Measurements from ENCODE around the gene WRAP53. TPM values are rescaled to one million over a fixed set of nuclear protein-coding genes. Genes with fewer than 3 reads are reported as not detected.

WRAP53 gene
- total RNA-seq, 1 donor: 4.3 TPM

GRCh38 chr17:7702776-7703175, 14.5 kb downstream of the WRAP53 start:
- Histone ChIP-seq H3K9me3 (ENCODE audit: low read depth, low read length) (no peaks in the 10 kb centered on the region), H3K4me3 (ENCODE audit: insufficient read depth, low read length) (no peak overlapping the region), H3K36me3 (ENCODE audit: insufficient read depth, low read length) (peaks cover 5% of the 10 kb centered on the region), H2AFZ (ENCODE audit: low read length) (no peak overlapping the region), H3K4me2 (ENCODE audit: insufficient read depth, low read length) (no peak overlapping the region), H3K79me2 (ENCODE audit: insufficient read depth, low read length) (no peaks in the 10 kb centered on the region), H3K27me3 (ENCODE audit: insufficient read depth, low read length) (peaks cover 40% of the 10 kb centered on the region), H3K4me1 (ENCODE audit: insufficient read depth, low read length) (peaks cover 11% of the 10 kb centered on the region), H3K27ac (ENCODE audit: low read depth, low read length) (no peak overlapping the region), H4K20me1 (ENCODE audit: insufficient read depth, low read length) (no peaks in the 10 kb centered on the region)
- TF ChIP-seq, protein P1, sequence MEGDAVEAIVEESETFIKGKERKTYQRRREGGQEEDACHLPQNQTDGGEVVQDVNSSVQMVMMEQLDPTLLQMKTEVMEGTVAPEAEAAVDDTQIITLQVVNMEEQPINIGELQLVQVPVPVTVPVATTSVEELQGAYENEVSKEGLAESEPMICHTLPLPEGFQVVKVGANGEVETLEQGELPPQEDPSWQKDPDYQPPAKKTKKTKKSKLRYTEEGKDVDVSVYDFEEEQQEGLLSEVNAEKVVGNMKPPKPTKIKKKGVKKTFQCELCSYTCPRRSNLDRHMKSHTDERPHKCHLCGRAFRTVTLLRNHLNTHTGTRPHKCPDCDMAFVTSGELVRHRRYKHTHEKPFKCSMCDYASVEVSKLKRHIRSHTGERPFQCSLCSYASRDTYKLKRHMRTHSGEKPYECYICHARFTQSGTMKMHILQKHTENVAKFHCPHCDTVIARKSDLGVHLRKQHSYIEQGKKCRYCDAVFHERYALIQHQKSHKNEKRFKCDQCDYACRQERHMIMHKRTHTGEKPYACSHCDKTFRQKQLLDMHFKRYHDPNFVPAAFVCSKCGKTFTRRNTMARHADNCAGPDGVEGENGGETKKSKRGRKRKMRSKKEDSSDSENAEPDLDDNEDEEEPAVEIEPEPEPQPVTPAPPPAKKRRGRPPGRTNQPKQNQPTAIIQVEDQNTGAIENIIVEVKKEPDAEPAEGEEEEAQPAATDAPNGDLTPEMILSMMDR (IDR thresholded peaks at IDR 0.05; ENCODE audit: extremely low read depth, low read depth, low read length): no peak
- DNase-seq (ENCODE audit: insufficient read length, low spot score, missing footprints): no peak

GRCh38 chr17:7703584-7704479, 15.6 kb downstream of the WRAP53 start:
- no peak overlapping the region for H2AFZ ChIP-seq (ENCODE audit: low read length)

GRCh38 chr17:7704601-7705268, 16.5 kb downstream of the WRAP53 start, which contains the start of gene EFNB3:
EFNB3 (plus strand) TSS chr17:7705202; CDS start chr17:7705599, 397 bp downstream.
- no peak for DNase-seq (ENCODE audit: insufficient read length, low spot score, missing footprints)
- Histone ChIP-seq H2AFZ (ENCODE audit: low read length) (peak within 1 kb of the TSS; percentile 51), H3K27ac (ENCODE audit: low read depth, low read length) (no peak within 1 kb of the TSS), H4K20me1 (ENCODE audit: insufficient read depth, low read length) (no peaks in the 10 kb centered on the region), H3K36me3 (ENCODE audit: insufficient read depth, low read length) (peaks cover 5% of the 10 kb centered on the region), H3K9me3 (ENCODE audit: low read depth, low read length) (no peaks in the 10 kb centered on the region), H3K79me2 (ENCODE audit: insufficient read depth, low read length) (no peaks in the 10 kb centered on the region), H3K4me3 (ENCODE audit: insufficient read depth, low read length) (peak within 1 kb of the TSS; percentile 59), H3K4me1 (ENCODE audit: insufficient read depth, low read length) (peaks cover 11% of the 10 kb centered on the region), H3K27me3 (ENCODE audit: insufficient read depth, low read length) (peaks cover 40% of the 10 kb centered on the region), H3K4me2 (ENCODE audit: insufficient read depth, low read length) (peak within 1 kb of the TSS; percentile 73)
- TF ChIP-seq, protein P1 (IDR thresholded peaks at IDR 0.05; ENCODE audit: extremely low read depth, low read depth, low read length): no peak

More at GRCh38 chr17:7703584-7704479, 15.6 kb downstream of the WRAP53 start:
- Histone ChIP-seq H3K9me3 (ENCODE audit: low read depth, low read length) (no peaks in the 10 kb centered on the region), H4K20me1 (ENCODE audit: insufficient read depth, low read length) (no peaks in the 10 kb centered on the region), H3K36me3 (ENCODE audit: insufficient read depth, low read length) (peaks cover 5% of the 10 kb centered on the region), H3K79me2 (ENCODE audit: insufficient read depth, low read length) (no peaks in the 10 kb centered on the region), H3K4me1 (ENCODE audit: insufficient read depth, low read length) (peaks cover 11% of the 10 kb centered on the region), H3K4me2 (ENCODE audit: insufficient read depth, low read length) (peak overlapping the region; percentile 73), H3K27me3 (ENCODE audit: insufficient read depth, low read length) (peaks cover 40% of the 10 kb centered on the region), H3K4me3 (ENCODE audit: insufficient read depth, low read length) (peak overlapping the region; percentile 59), H3K27ac (ENCODE audit: low read depth, low read length) (no peak overlapping the region)
- TF ChIP-seq, protein P1 (IDR thresholded peaks at IDR 0.05; ENCODE audit: extremely low read depth, low read depth, low read length): no peak
- no peak for DNase-seq (ENCODE audit: insufficient read length, low spot score, missing footprints)
